ENCODE measurements around the gene SMYD4.
"Not testable (repeated sequence)": the region's sequence is repeated elsewhere in the genome, so short reads cannot be mapped to it uniquely, and the experiment has no call there.

The SMYD4 gene

DNA sequence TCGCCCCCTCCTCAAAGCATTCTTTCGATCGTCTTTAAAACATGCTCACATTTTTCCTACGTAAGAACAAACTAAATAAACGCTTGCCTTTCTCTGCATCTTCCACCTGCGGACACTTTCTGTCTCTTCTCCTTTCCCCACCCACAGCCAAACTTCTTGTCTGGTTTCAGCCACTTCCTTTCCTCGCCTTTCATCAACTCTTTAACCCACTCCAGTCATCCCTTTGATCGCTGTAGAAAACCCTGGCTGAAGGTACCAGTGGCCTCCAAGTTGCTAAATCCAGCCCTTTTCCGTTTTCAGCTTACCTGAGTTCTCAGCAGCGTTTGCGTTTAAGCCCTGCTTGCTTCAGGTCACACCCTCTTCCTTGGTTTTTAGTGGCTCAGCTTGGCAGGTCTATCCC, 586 bp upstream of the SMYD4 start:
- DNase-seq (ENCODE audit: low read depth in 2 of 2) = no peak

GRCh38 chr17:1829216-1829591, 498 bp downstream of the SMYD4 start:
- no peak for DNase-seq (ENCODE audit: low read depth in 2 of 2)

DNA sequence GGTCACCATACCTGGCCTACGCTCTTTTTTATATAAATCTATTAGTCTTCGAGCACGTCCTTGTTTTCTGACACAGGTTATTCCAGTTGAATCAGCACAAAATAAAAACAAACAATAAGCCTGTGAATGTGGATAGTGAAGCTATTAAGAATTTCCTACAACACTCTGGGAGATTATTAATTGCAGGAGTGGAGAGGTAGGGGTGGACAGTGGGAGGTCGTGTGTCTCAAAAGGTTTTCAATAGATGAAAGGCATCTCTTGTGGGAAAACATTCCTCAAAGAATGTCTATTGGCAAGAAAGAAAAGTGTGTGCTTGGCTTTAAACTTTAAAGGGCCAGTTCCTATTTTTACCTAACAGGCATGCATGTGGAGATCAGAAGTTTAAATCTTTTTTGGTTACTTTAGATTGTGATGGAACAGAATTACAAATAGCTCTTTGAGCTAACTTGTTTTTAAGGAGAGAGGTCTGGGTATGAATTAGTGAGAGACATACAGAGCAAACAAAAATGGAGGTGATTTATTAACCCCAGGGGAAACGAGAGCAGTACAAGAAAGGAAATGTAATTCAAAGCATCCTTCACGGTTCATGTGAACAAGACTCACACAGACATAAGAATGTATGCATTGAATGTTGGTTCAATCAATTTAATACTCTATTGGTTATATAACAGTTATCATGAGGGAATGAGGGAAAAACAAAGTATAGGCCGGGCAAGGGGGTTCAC, 9.0 kb downstream of the SMYD4 start:
- no peak for DNase-seq (ENCODE audit: low read depth in 2 of 2)

DNA sequence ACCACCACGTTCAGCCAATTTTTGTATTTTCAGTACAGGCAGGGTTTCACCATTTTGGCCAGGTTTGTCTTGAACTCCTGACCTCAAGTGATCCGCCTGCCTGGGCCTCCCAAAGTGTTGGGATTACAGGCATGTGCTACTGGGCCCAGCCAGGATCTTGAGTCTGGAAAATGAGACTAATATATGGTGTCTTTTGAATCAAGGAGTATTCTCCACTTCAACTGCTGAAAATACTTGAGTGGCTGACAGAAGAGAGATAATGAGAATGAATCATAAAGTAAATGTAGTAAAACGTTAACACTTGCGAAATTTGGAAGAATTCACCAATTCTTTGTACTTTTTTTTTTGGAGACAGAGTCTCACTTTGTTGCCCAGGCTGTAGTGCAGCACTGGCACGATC, 16.6 kb downstream of the SMYD4 start:
- no peak for DNase-seq (ENCODE audit: low read depth in 2 of 2)

DNA sequence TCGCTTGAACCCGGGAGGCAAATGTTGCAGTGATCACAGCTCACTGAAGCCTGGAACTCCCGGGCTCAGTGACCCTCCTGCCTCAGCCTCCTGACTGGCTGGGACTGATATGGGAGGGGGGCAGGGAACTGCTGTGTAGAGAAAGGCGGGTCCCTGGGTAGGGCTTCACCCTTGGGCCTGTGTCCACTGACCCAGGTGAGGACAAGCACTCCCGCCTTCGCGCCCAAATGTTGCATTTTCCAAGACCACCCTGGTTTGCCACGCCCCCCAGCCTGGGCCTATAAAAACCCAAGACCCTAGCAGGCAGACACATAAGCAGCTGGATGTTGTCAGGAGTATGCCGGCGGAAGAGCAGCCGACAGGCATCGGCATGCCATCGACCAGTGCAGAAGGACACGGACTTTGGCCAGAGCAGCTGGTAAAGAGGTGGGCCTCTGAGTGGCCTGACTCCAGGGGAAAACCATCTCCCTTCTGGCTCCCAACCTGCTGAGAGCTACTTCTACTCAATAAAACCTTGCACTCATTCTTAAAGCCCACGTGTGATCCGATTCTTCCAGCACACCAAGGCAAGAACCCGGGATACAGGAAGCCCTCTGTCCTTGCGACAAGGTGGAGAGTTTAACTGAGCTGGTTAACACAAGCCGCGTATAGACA, 19.1 kb downstream of the SMYD4 start:
- no peak for DNase-seq (ENCODE audit: low read depth in 2 of 2)

- DNase-seq (ENCODE audit: low read depth in 2 of 2) = not testable (repeated sequence)
Observed at GRCh38 chr17:1809815-1810214, 19.9 kb downstream of the SMYD4 start.

- DNase-seq (ENCODE audit: low read depth in 2 of 2) = no peak
Observed at GRCh38 chr17:1808644-1809043, 21.1 kb downstream of the SMYD4 start.

GRCh38 chr17:1807890-1808289, 21.8 kb downstream of the SMYD4 start:
- DNase-seq (ENCODE audit: low read depth in 2 of 2) = no peak

- no peak for DNase-seq (ENCODE audit: low read depth in 2 of 2)
Observed at GRCh38 chr17:1803280-1803679, 26.4 kb downstream of the SMYD4 start.

- no peak for DNase-seq (ENCODE audit: low read depth in 2 of 2)
Observed at GRCh38 chr17:1802429-1802828, 27.3 kb downstream of the SMYD4 start.

DNA sequence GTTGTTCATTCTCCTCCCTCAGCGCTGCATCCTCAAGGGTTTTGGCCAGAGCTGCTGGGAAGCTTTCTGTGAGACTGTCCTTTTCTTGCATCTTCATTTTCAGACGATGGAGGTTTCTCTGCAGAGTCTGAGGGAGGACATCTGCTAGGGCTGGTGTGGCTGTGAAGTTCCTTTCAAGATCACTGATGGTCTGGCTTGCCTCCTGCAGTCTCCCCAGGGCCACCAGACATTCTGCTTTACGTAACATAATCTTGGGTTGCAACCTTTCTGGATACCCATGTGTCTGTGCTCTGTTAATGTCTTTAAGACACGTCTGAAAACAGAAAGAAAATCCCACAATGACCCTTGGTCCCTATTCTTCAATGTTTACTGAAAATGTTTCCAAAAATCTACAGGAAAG, 29.0 kb downstream of the SMYD4 start:
- no peak for DNase-seq (ENCODE audit: low read depth in 2 of 2)

GRCh38 chr17:1800240-1800639, 29.5 kb downstream of the SMYD4 start:
- DNase-seq (ENCODE audit: low read depth in 2 of 2) = no peak

- DNase-seq (ENCODE audit: low read depth in 2 of 2) = not testable (repeated sequence)
Observed at GRCh38 chr17:1797846-1798245, 31.9 kb downstream of the SMYD4 start.

GRCh38 chr17:1797323-1797722, 32.4 kb downstream of the SMYD4 start:
- no peak for DNase-seq (ENCODE audit: low read depth in 2 of 2)

GRCh38 chr17:1796800-1797199, 32.9 kb downstream of the SMYD4 start:
- no peak for DNase-seq (ENCODE audit: low read depth in 2 of 2)

- DNase-seq (ENCODE audit: low read depth in 2 of 2) = no peak
Observed at GRCh38 chr17:1793447-1793806, 36.3 kb downstream of the SMYD4 start.

DNA sequence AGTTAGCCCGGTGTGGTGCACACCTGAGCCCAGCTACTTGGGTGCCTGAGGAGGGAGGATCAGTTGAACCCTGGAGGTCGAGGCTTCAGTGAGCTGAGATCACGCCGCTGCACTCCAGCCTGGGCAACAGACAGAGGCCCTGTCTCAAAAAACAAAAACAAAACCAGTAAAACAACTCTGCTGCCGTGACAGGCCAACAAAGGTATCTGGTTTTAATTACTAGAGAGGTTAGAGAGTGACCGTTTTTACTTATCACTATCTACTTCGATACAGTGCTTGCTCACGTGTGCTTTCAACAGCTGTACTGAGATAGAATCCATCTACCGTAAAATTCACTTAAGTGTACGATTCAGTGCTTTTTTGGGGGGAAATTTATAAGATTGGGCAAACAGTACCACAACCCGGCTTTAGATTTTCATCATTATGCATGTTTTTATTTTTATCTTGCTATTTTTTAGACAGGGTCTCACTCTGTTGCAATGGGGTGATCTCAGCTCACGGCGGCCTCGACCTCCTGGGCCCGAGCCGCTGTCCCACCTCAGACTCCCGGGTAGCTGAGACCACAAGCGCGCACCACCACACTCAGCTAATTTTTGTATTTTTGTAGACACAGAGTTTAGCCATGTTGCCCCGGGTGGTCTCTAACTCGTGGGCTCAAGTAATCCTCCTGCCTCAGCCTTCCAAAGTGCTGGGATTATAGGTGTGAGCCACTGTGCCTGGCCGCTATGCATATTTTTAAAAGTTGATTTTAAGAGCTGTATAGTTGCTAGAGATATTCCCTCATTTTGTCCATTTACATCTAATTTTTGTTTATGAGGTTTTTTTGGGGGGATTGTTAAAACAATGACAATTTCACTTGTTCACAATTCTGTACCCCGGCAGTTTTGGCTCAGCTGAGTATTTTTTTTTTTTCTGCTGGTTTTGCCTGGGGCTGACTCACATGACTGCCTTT, 36.9 kb downstream of the SMYD4 start:
- no peak for DNase-seq (ENCODE audit: low read depth in 2 of 2)

DNA sequence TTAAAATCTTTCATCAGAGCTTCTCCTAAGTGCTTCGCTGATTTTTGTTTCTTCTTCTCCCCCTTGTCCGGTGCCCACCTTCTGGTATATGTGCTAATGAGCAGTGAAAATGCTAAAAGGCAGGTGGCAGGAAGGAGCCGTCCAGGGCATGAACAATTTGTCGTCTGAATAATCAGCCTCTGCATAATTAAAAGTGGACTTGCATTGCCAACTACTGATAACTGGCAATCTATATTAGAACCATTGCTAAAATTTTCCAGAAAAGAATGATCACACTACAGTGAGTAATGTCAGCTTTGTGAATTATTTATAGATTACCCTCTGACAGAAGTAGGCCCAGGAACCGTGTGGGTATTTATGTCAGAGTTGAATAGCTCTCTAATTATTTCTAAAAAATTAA, 39.8 kb downstream of the SMYD4 start:
- DNase-seq (ENCODE audit: low read depth in 2 of 2) = no peak

DNA sequence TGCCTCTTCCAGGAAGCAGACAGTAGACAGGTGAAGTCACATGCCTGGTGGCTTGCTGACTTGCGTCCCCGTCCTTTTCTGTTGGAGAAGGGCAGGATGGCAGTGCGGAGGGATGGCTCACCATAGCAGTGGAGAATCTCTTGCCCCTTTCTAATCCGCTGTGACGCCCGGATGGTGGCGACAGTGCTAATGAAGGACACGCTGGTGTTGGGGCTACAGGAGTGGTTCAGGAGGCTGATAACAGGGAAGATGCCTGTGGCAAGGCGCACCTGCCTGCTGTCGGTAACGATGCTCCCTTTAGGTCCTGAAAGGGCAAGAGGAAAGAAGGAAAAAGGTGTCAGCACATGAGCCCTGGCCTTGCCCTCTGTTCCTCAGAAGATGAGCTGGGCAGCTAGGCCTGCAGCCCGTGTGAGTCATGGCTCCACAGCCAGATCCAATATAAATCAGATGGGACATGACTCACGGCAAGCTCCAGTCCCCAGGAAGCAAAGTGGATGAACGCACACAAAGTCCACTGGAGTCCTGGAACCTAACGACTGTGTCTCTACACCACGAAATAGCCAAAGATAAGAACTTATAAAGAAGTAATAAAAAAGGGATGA, 42.3 kb downstream of the SMYD4 start:
- no peak for DNase-seq (ENCODE audit: low read depth in 2 of 2)

DNA sequence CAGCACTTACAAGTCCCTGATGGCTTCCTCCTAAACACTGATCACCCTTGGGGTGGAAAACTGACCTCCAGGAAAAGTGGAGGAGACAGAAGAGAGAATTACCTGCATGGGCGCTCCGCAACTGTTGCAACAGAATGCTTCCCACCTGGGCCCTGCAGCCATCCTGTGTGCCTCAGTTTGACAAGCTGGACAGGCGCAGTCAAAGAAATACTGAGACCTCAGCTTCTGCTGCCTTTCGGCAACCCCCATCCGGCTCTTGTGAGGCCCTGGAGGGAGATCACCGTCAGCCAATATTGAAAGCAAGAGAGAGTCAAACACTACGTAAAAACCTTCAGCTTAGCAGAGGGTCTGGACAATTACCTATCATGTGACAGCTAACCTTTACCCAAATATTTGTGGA, 43.0 kb downstream of the SMYD4 start:
- no peak for DNase-seq (ENCODE audit: low read depth in 2 of 2)

GRCh38 chr17:1785930-1786329, 43.8 kb downstream of the SMYD4 start:
- DNase-seq (ENCODE audit: low read depth in 2 of 2) = no peak

Measured in stimulated activated CD8-positive, alpha-beta memory T cell treated with anti-CD3 and anti-CD28 coated beads, Interleukin-15, amount 100 ng/mL, for 4 hours (primary cell).